Central memory CD8-positive, alpha-beta T cell (primary cell): ENCODE measurements around the gene MFN2.
A peak's percentile ranks its signal among the peaks of the same experiment; 100 is the strongest.
"Not testable (repeated sequence)": the region's sequence is repeated elsewhere in the genome, so short reads cannot be mapped to it uniquely, and the experiment has no call there.

Experiments used
- ATAC-seq: fragments of 150-1000 bp; cut with Tn5 transposase; replicated peaks from 2 replicates; pipeline ENCODE4 v1.10.0; 2022; ENCODE audit warnings: mild to moderate bottlenecking, moderate FRiP score, moderate number of reproducible peaks; ENCODE audit not compliant: poor library complexity, severe bottlenecking; ENCODE audit errors: extremely low read depth
- DNase-seq, 2 donors: peaks; one replicate each; pipeline ENCODE4 v3.0.0; 2021; ENCODE audit warnings: low spot score in 2 of 2
- H3K27ac Mint-ChIP-seq: one replicate; pipeline ENCODE4 v1.8.0; 2022; ENCODE audit warnings: low read depth, mild to moderate bottlenecking, moderate library complexity, mixed read lengths
- H3K27me3 Mint-ChIP-seq: one replicate; pipeline ENCODE4 v1.8.0; 2022; ENCODE audit warnings: mixed read lengths
- H3K36me3 Mint-ChIP-seq: one replicate; pipeline ENCODE4 v1.8.0; 2022; ENCODE audit warnings: mild to moderate bottlenecking, moderate library complexity, mixed read lengths; ENCODE audit not compliant: insufficient read depth
- H3K4me1 Mint-ChIP-seq: one replicate; pipeline ENCODE4 v1.8.0; 2022; ENCODE audit warnings: mixed read lengths
- H3K4me3 Mint-ChIP-seq: one replicate; pipeline ENCODE4 v1.8.0; 2022; ENCODE audit warnings: mild to moderate bottlenecking, moderate library complexity, mixed read lengths
- H3K9me3 Mint-ChIP-seq: one replicate; pipeline ENCODE4 v1.8.0; 2022; ENCODE audit warnings: mixed read lengths

The MFN2 gene

DNA sequence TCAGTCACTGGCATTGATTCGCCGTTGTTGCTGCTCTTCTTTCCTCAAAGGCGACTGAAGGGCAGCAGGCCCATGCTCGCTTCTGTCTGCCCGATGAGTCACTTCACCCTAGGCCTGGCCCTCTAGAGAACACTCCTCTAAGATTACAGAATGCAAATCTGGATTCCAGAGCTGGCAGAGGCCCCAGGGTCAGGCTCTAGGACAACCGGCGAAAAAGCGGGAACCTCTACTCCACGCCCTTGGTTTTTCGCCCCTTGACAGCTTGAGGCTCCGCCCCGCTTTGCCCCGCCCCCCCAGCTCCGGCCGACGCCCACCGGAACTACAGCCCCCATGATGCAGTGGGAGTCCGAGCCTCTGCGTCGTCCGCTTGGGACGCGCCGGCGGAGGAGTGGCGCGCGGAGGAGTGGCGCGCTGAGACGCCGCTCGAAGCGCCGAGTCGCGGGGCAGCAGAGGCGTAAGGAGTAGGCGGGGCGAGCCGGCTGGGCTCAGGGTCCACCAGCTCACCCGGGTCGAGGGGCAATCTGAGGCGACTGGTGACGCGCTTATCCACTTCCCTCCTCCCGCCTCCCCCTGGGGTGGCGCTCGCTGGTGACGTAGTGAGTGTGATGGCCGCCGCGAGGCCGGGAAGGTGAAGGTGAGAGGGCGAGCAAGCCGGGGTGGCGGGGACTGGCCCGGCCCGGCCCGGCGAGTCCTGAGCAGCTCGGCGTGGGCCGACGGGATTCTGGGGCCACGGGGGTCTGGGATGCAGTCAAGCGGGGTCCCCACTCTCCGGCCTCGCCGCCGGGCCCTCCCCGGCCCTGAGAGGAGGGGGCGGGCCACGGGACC lies at the start of gene MFN2:
MFN2 (plus strand) TSS at position 594 of the 825 bp plus-strand sequence. CDS start 8,725 bp downstream, outside the sequence.
- peaks cover 45% of the 10 kb centered on the region for H3K4me1 Mint-ChIP-seq
- H3K9me3 Mint-ChIP-seq = no peaks in the 10 kb centered on the region
- DNase-seq (peak; percentile 82 to 91), ATAC-seq (peak; percentile 92)
- H3K4me3 Mint-ChIP-seq = peak within 1 kb of the TSS; percentile 92
- H3K36me3 Mint-ChIP-seq = peaks cover 31% of the 10 kb centered on the region
- H3K27ac Mint-ChIP-seq = peak within 1 kb of the TSS; percentile 98
- H3K27me3 Mint-ChIP-seq = no peaks in the 10 kb centered on the region

DNA sequence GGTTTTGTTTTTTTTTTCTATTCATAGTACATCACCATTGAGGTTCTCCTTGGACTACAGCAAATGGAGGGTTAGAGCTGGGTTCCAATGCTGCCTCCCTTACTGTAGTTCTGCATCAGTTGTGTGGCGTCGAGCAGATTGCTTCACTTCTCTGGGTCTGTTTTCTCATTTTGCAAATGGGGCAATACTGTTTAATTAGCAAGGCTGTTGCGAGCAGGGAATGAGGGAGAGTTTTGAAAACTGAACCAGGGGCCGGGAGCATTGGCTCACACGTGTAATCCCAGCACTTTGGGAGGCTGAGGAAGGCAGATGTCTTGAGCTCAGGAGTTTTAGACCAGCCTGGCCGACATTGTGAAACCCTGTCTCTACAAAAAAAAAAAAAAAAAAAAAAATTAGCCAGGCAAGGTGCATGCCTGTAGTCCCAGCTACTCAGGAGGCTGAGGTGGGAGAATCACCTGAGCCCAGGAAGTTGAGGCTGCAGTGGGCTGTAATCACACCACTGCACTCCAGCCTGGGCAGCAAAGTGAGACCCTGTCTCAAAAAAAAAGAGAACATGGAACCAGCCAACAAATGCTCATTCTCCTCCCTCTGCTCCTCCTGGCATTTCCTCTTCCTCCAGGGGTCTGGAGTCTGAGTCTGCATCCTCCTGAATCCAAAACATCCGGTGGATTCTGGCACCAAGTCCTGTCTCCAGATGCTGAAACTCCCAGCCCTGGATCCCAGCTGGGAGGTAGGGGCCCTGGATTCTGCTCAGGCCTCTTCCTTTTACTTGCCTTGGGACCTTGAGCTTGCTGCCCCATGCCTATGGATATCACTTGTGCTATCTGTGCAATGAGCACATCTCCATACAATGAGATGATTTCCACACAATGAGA lies 49.4 kb upstream of the MFN2 start:
- Mint-ChIP-seq H3K36me3 (peaks cover 3% of the 10 kb centered on the region), H3K9me3 (no peaks in the 10 kb centered on the region), H3K27me3 (no peaks in the 10 kb centered on the region), H3K27ac (no peak overlapping the region), H3K4me3 (no peak overlapping the region), H3K4me1 (no peaks in the 10 kb centered on the region)
- ATAC-seq (no peak), DNase-seq (no peak)

DNA sequence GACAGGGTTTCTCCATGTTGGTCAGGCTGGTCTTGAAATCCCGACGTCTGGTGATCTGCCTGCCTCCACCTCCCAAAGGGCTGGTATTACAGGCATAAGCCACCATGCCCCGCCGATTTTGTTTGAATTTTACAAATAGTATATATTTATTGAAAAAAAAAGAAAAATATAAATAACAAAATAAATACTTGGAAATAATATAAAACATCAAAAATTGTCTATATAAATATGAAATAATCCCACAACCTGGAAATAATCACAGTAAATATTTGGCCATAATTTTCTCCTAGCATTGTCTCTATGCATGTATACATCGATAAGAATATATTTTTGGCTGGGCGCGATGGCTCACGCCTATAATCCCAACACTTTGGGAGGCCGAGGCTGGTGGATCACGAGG lies 48.4 kb upstream of the MFN2 start:
- H3K27ac Mint-ChIP-seq = no peak overlapping the region

DNA sequence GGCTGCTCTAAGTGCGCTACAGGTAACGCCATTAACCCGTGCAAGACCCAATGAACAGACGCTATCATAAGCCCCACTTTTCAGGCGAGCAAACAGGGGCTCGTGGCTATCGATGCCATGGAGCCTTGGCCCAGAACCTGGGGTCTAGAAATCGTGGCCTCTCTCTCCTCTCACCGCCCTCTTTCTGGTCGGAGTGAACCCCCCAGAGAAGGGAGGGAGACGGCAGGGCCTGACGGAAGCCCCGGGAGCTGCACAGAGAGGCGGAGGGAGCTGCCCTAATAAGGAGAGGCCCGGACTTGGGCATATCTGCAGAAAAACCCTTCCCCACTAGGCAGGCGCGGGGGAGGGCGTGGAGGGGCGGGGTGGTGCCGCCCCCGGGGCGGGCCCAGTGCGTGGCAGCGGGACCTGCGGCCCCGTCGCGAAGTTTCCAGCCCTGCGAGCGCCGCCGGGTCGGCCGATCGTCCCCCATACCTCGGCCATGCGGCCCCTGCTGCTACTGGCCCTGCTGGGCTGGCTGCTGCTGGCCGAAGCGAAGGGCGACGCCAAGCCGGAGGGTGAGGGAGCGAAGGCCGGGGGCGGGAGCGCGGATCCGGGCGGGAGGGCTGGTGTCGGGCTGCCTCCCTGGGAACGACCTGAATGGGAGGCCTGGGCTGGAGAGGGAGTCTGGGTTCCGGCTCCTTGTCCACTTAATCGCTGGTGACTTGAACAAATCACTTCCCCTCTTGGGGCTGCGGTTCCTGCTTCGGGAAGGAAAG lies 45.8 kb upstream of the MFN2 start, which contains the start of gene PLOD1:
PLOD1 (plus strand) TSS at position 416 of the 755 bp plus-strand sequence; CDS start at position 479, 63 bp downstream.
- DNase-seq (peak; percentile 49 to 55), ATAC-seq (peak; percentile 100)
- H3K4me1 Mint-ChIP-seq = no peaks in the 10 kb centered on the region
- H3K4me3 Mint-ChIP-seq = peak within 1 kb of the TSS; percentile 67
- H3K36me3 Mint-ChIP-seq = peaks cover 3% of the 10 kb centered on the region
- H3K9me3 Mint-ChIP-seq = no peaks in the 10 kb centered on the region
- H3K27ac Mint-ChIP-seq = no peak within 1 kb of the TSS
- H3K27me3 Mint-ChIP-seq = no peaks in the 10 kb centered on the region

More for the DNA sequence above, 48.4 kb upstream of the MFN2 start:
- ATAC-seq (no peak), DNase-seq (no peak)
- no peaks in the 10 kb centered on the region for H3K4me1 Mint-ChIP-seq
- no peaks in the 10 kb centered on the region for H3K27me3 Mint-ChIP-seq
- H3K4me3 Mint-ChIP-seq = no peak overlapping the region
- no peaks in the 10 kb centered on the region for H3K9me3 Mint-ChIP-seq
- H3K36me3 Mint-ChIP-seq = peaks cover under 1% of the 10 kb centered on the region

DNA sequence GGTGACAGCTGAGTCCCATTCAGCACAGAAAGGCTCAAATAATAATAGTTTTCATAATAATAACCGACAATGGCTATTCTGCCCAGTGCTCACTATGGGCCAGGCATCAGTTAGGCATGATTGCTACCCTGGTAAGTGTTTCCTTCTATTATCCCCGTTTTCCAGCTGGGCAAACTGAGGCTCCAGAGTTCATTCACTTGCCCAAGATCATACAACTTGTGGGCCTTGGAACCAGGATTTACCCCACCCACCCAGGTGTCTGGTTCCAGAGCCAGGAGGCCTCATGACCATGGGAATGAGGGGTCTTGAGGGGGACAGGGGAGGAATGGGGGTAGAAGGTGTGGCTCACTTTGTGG lies 45.2 kb upstream of the MFN2 start:
- Mint-ChIP-seq H3K9me3 (no peaks in the 10 kb centered on the region), H3K4me3 (peak overlapping the region; percentile 67), H3K27ac (no peak overlapping the region), H3K27me3 (no peaks in the 10 kb centered on the region), H3K36me3 (peaks cover 3% of the 10 kb centered on the region), H3K4me1 (no peaks in the 10 kb centered on the region)
- DNase-seq (no peak), ATAC-seq (no peak)

DNA sequence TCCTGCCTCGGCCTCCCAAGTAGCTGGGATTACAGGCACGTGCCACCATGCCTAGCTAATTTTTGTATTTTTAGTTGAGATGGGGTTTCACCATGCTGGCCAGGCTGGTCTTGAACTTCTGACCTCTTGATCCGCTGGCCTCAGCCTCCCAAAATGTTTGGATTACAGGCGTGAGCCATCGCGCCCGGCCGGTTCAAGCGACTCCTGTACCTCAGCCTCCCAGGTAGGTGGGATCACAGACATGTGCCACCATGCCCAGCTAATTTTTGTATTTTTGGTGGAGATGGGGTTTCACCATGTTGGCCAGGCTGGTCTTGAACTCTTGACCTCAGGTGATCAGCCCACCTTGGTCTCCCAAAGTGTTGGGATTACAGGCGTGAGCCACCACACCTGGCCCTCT lies 44.5 kb upstream of the MFN2 start:
- DNase-seq, H3K36me3 Mint-ChIP-seq, H3K4me1 Mint-ChIP-seq, H3K27ac Mint-ChIP-seq, H3K9me3 Mint-ChIP-seq, ATAC-seq, H3K27me3 Mint-ChIP-seq, H3K4me3 Mint-ChIP-seq: not testable (repeated sequence)

DNA sequence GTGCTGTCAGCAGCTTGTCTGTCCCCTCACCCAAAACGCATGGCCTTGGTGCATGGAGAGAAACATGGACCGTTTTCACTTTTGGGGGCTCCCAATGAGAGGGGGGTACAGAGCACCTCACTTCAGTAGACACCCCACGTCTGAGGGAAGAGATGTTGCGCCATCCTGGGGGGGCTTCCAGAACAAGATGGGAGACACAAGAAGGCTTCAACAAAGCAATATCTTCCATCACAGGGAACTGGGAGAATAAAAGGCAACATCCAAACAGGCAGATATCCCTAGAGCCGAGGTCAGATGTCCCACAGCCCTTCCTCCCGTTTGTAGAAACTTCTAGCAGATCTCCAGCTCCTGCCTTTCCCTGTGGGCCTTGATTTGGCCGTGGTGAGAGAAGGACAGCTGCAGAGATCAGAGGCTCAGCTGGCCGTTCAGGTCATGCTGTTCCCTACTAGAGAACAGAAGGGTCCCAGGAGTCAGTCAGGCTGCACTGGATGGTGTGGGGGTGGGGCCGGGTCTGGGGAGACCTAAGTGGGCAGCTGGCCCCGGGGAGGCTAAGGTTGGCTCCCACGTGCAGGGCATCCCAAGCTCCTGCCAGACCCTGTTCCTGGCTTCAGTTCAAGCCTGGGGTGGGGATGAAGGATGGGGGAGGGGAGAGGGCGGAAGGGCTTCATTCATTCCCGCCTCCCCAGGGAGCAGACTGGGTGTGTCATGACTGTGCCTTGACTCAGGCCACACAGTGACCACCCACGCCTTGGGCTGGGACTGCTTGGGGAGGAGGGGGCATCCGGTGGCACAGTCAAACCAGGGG lies 41.3 kb upstream of the MFN2 start:
- Mint-ChIP-seq H3K4me1 (no peaks in the 10 kb centered on the region), H3K27me3 (no peaks in the 10 kb centered on the region), H3K27ac (no peak overlapping the region), H3K9me3 (no peaks in the 10 kb centered on the region), H3K4me3 (no peak overlapping the region), H3K36me3 (peaks cover 3% of the 10 kb centered on the region)
- DNase-seq (no peak), ATAC-seq (no peak)

DNA sequence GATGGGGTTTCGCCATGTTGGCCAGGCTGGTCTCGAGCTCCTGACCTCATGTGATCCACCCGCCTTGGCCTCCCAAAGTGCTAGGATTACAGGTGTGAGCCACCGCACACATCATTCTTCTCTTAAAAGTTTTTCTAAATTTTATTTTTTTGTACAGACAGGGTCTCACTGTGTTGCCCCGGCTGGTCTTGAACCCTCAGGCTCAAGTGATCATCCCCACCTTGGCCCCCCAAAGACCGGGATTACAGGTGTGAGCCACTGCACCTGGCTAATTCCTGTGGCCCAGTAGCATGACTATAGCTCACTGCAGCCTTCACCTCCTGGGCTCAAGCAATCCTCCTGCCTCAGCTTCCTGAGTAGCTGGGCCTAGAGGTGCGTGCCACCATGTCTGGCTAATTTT lies 40.5 kb upstream of the MFN2 start:
- H3K36me3 Mint-ChIP-seq, H3K9me3 Mint-ChIP-seq, DNase-seq, H3K27me3 Mint-ChIP-seq, H3K4me1 Mint-ChIP-seq, H3K4me3 Mint-ChIP-seq, ATAC-seq, H3K27ac Mint-ChIP-seq: not testable (repeated sequence)

DNA sequence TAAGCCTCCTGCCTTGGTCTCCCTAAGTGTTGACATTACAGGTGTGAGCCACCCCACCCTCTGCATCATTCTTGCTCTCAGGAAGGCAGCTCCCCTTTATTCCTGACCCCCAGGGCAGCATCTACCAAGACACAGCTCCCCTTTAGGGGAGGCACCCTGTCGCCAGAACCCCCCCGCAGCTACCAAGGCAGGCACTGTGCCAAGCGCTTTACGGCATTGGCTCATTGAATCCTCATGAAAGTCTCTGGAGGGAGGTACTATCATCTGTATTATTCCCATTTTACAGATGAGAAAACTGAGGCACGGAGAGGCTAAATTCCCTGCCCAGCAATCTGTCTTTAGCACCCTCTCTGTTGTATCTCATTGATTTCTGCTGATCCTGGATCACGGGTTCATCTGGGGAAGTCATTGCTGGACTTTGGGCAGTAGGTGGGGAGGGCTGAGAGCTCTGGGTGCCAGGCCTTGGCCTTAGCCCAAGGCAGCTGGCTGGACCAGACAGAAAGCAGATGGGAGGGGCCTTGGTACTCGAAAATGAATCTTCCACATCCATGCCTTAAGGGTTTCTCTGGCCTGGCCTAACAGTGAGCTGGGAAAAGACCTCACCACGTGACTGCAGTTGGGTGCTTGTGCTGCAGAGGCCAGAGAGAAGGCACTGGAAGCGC lies 39.9 kb upstream of the MFN2 start:
- Mint-ChIP-seq H3K9me3 (no peaks in the 10 kb centered on the region), H3K27me3 (no peaks in the 10 kb centered on the region), H3K4me3 (no peak overlapping the region), H3K36me3 (peaks cover 3% of the 10 kb centered on the region), H3K4me1 (no peaks in the 10 kb centered on the region), H3K27ac (no peak overlapping the region)
- ATAC-seq (no peak), DNase-seq (no peak)

DNA sequence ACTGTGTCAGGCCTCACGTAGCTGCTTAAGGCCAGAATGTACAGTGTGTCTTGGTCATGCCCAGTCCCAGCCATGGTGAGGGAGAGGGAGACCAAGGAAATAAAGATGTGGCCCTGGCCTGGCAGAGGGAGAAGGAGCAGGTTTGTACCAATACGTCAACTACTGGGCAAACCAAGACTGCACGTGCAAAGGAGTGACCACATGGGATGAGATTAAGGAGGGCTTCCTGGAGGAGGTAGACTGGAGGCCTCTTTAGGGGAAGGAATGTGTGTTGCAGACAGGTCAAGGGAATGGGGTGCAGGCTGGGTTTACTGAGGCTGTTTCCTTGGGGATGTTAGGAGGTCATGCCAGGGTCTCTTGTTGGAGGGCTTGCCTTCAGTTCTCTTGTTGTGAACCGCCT lies 38.0 kb upstream of the MFN2 start:
- Mint-ChIP-seq H3K27ac (no peak overlapping the region), H3K9me3 (no peaks in the 10 kb centered on the region), H3K27me3 (no peaks in the 10 kb centered on the region), H3K4me1 (no peaks in the 10 kb centered on the region), H3K4me3 (no peak overlapping the region), H3K36me3 (peaks cover 1% of the 10 kb centered on the region)
- DNase-seq (no peak), ATAC-seq (no peak)

DNA sequence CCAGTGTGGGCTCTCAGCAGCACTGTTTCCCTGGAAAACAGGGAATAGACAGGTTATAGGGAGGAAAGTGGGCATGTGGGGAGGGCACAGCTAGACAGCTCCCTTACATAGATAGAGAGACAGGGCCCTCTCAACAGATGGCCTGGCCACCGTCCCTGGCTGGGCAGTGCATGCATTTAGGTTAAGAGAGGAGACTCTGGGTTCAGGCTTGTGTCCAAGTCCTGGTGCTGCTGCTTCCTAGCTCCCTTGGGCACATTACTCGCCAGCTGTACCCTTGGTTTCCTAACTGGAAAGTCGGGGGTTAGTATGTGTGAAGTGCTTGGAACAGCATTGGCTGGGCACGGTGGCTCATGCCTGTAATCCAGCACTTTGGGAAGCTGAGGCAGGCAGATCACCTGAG lies 36.6 kb upstream of the MFN2 start:
- Mint-ChIP-seq H3K9me3 (no peaks in the 10 kb centered on the region), H3K4me1 (no peaks in the 10 kb centered on the region), H3K27ac (no peak overlapping the region), H3K4me3 (no peak overlapping the region), H3K27me3 (no peaks in the 10 kb centered on the region), H3K36me3 (no peaks in the 10 kb centered on the region)
- ATAC-seq (no peak), DNase-seq (no peak)
